Neural crest cell (in vitro differentiated cells): Measurements from ENCODE around the gene MGAT4C. TPM values are rescaled to one million over a fixed set of nuclear protein-coding genes. Genes with fewer than 3 reads are reported as not detected.

Source experiments
- DNase-seq: peaks from one replicate; pipeline ENCODE4 v3.0.0; 2021; ENCODE audit warnings: low read depth, mixed read lengths, low spot score
- H3K27ac Mint-ChIP-seq: one replicate; pipeline ENCODE4 v1.8.0; 2021; ENCODE audit warnings: mild to moderate bottlenecking, mixed read lengths; ENCODE audit not compliant: unreplicated experiment
- H3K27me3 Mint-ChIP-seq: 2 replicates; pipeline ENCODE4 v1.8.0; 2021; ENCODE audit warnings: low read depth, mild to moderate bottlenecking, mixed read lengths
- H3K36me3 Mint-ChIP-seq: 2 replicates; pipeline ENCODE4 v1.8.0; 2021; ENCODE audit warnings: low read depth, mild to moderate bottlenecking, mixed read lengths
- H3K4me1 Mint-ChIP-seq: 2 replicates; pipeline ENCODE4 v1.8.0; 2021; ENCODE audit warnings: mixed read lengths
- H3K4me3 Mint-ChIP-seq: one replicate; pipeline ENCODE4 v1.8.0; 2021; ENCODE audit warnings: mild to moderate bottlenecking, mixed read lengths
- H3K9me3 Mint-ChIP-seq: 2 replicates; pipeline ENCODE4 v1.8.0; 2021; ENCODE audit warnings: mixed read lengths
- total RNA-seq: library from RNA; stranded (reverse); gene quantifications from 2 replicates; pipeline ENCODE4 v1.2.1, GENCODE V29; 2021
- TF ChIP-seq, protein P1 (sequence below): fragments of 200-600 bp; sonication (generic); conservative IDR thresholded peaks from 2 replicates; pipeline ENCODE4 v1.5.0; 2021; ENCODE audit warnings: antibody characterized with exemption, mild to moderate bottlenecking

MGAT4C gene
- total RNA-seq, 1 donor from 2014 or later = 0.07 TPM

- TF ChIP-seq, protein P1, sequence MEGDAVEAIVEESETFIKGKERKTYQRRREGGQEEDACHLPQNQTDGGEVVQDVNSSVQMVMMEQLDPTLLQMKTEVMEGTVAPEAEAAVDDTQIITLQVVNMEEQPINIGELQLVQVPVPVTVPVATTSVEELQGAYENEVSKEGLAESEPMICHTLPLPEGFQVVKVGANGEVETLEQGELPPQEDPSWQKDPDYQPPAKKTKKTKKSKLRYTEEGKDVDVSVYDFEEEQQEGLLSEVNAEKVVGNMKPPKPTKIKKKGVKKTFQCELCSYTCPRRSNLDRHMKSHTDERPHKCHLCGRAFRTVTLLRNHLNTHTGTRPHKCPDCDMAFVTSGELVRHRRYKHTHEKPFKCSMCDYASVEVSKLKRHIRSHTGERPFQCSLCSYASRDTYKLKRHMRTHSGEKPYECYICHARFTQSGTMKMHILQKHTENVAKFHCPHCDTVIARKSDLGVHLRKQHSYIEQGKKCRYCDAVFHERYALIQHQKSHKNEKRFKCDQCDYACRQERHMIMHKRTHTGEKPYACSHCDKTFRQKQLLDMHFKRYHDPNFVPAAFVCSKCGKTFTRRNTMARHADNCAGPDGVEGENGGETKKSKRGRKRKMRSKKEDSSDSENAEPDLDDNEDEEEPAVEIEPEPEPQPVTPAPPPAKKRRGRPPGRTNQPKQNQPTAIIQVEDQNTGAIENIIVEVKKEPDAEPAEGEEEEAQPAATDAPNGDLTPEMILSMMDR = no peak
- H3K9me3 Mint-ChIP-seq = no peaks in the 10 kb centered on the region
- DNase-seq = no peak
- peaks cover 2% of the 10 kb centered on the region for H3K36me3 Mint-ChIP-seq
- peaks cover 6% of the 10 kb centered on the region for H3K4me1 Mint-ChIP-seq
- no peak overlapping the region for H3K4me3 Mint-ChIP-seq
- no peaks in the 10 kb centered on the region for H3K27me3 Mint-ChIP-seq
- H3K27ac Mint-ChIP-seq = no peak overlapping the region
Measured at GRCh38 chr12:85949253-85949652, 306.9 kb downstream of the MGAT4C start.

GRCh38 chr12:85948340-85948739 is 307.9 kb downstream of the MGAT4C start:
- no peaks in the 10 kb centered on the region for H3K27me3 Mint-ChIP-seq
- H3K4me1 Mint-ChIP-seq = peaks cover 6% of the 10 kb centered on the region
- H3K27ac Mint-ChIP-seq = no peak overlapping the region
- peaks cover 2% of the 10 kb centered on the region for H3K36me3 Mint-ChIP-seq
- TF ChIP-seq, protein P1 = no peak
- H3K4me3 Mint-ChIP-seq = no peak overlapping the region
- no peak for DNase-seq
- H3K9me3 Mint-ChIP-seq = no peaks in the 10 kb centered on the region

DNA sequence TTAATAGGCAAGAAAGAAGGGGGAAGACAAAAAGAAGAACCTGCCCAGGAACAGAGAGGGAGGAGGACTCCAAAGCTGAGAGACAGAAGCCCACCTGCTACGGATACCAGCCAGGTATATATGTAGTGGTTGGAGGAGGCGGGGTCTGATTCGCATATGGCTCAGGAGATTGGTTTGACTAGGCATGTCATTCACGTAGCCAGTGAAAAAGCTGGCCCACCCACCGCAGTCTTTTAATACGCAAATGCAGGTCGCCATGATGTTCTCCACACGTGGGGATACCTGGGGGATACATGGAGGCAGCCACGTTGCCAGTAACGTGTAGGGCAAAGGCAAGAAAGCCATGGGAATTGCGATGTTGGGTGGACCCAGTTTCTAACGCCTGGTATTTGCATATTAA is 308.9 kb downstream of the MGAT4C start:
- TF ChIP-seq, protein P1 = no peak
- DNase-seq = no peak
- Mint-ChIP-seq H3K4me1 (peaks cover 6% of the 10 kb centered on the region), H3K9me3 (no peaks in the 10 kb centered on the region), H3K4me3 (no peak overlapping the region), H3K36me3 (peaks cover 2% of the 10 kb centered on the region), H3K27ac (no peak overlapping the region), H3K27me3 (no peaks in the 10 kb centered on the region)

DNA sequence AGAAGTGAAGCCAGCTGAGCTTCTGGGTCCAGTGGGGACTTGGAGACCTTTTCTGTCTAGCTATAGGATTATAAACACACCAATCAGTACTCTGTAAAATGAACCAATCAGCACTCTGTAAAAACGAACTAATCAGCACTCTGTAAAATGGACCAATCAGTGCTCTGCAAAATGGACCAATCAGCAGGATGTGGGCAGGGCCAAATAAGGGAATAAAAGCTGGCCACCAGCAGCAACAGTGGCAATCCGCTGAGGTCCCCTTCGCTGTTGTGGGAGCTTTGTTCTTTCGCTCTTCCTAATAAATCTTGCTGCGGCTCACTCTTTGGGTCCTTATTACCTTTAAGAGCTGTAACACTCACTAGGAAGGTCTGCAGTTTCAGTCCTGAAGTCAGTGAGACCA is 309.8 kb downstream of the MGAT4C start:
- Mint-ChIP-seq H3K9me3 (no peaks in the 10 kb centered on the region), H3K27ac (no peak overlapping the region), H3K36me3 (peaks cover 2% of the 10 kb centered on the region), H3K4me3 (no peak overlapping the region), H3K4me1 (peaks cover 6% of the 10 kb centered on the region), H3K27me3 (no peaks in the 10 kb centered on the region)
- TF ChIP-seq, protein P1 = no peak
- no peak for DNase-seq

DNA sequence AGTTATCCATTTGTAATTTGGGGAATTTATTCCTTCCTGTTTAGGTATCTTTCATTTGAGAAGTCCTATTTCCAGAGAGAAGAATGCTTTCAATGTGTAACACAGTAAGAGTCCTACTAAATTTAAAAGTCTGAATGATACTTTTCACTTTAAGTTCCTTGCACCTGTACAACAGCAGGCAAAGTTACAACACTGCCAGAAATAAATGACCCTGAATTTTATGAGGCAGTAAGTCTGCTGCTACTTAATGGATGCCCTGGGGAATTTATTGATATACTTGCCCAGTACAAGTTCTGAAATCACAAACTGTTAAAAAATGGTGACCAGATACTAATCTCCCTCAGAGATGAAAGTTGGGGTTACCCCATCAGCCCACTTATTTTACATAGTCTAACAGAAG is 329.0 kb downstream of the MGAT4C start:
- TF ChIP-seq, protein P1 = no peak
- Mint-ChIP-seq H3K36me3 (no peaks in the 10 kb centered on the region), H3K9me3 (peaks cover 2% of the 10 kb centered on the region), H3K4me3 (no peak overlapping the region), H3K27ac (no peak overlapping the region), H3K4me1 (no peaks in the 10 kb centered on the region), H3K27me3 (no peaks in the 10 kb centered on the region)
- DNase-seq = no peak
